ENCODE measurements around the gene MYH4.

Gene MYH4

DNA sequence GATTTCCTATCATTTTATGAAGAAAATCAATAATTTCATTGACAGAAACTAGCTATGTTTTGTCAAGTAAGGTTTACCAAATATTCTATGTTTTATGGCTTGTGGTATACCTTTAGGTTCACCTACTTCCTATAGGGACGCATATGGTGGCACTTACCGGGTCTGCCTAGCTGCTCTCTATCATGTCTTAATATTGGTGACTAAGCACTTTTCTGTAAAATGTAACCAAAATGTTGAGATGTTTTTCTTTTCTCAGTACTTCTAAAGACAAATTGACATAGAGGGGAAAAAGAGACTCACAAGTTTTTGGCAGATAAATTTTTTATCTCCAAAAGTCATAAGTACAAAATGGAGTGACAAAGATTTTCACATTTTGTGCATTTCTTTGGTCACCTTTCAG, 22.6 kb upstream of the MYH4 start:
- TF ChIP-seq, protein P1, sequence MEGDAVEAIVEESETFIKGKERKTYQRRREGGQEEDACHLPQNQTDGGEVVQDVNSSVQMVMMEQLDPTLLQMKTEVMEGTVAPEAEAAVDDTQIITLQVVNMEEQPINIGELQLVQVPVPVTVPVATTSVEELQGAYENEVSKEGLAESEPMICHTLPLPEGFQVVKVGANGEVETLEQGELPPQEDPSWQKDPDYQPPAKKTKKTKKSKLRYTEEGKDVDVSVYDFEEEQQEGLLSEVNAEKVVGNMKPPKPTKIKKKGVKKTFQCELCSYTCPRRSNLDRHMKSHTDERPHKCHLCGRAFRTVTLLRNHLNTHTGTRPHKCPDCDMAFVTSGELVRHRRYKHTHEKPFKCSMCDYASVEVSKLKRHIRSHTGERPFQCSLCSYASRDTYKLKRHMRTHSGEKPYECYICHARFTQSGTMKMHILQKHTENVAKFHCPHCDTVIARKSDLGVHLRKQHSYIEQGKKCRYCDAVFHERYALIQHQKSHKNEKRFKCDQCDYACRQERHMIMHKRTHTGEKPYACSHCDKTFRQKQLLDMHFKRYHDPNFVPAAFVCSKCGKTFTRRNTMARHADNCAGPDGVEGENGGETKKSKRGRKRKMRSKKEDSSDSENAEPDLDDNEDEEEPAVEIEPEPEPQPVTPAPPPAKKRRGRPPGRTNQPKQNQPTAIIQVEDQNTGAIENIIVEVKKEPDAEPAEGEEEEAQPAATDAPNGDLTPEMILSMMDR (IDR thresholded peaks at IDR 0.05; ENCODE audit: extremely low read depth, missing control alignments) = no peak

DNA sequence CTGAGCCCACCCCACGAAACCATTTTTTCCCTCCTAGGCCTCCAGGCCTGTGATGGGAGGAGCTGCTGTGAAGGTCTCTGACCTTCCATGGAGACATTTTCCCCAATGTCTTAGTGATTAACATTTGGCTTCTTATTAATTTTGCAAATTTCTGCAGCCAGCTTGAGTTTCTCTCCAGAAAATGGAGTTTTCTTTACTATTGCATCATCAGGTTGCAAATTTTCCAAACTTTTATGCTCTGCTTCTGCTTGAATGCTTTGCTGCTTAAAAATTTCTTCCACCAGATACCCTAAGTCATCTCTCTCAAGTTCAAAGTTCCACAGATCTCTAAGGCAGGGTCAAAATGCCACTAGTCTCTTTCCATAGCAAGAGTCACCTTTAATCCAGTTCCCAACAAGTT, 12.9 kb upstream of the MYH4 start:
- no peak for DNase-seq (ENCODE audit: low spot score)
- TF ChIP-seq, protein P1 (IDR thresholded peaks at IDR 0.05; ENCODE audit: extremely low read depth, missing control alignments) = no peak

More for the DNA sequence above, 22.6 kb upstream of the MYH4 start:
- no peak for DNase-seq (ENCODE audit: low spot score)

DNA sequence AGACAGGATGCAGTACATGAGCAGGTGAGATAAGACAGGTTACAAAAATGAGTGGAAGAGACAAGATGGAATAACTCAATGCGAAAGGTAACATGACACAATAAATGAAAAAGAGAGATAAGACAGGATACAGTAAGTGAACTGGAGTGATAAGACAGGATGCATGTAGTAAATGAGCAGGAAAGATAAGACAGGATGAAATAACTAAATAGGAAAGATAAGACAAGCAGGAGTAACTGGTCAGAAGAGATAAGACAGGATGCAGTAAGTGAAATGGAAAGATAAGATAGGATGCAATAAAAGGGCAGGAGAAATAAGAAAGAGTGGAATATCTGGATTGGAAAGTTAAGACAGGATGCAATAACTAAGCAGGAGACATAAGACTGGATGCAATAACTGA, 8.3 kb upstream of the MYH4 start:
- TF ChIP-seq, protein P1 (IDR thresholded peaks at IDR 0.05; ENCODE audit: extremely low read depth, missing control alignments) = no peak
- DNase-seq (ENCODE audit: low spot score) = no peak

DNA sequence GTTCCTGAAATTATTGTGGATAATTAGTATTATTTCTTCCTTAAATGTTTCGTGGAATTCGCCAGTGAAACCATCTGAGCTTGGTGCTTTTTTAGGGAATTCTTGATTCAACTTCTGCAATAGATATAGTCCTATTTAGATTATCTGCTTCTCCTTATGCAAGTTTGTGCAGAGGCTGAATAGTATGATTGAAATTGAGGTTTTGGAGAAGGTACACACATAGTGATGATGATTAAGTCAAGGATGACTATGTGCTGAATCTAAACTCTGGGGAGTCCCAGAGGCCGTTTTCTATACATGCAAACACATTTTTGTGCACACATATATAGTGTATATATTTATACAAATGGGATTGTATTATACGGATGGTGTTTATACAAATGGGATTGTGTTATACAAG, 5.2 kb upstream of the MYH4 start:
- TF ChIP-seq, protein P1 (IDR thresholded peaks at IDR 0.05; ENCODE audit: extremely low read depth, missing control alignments) = no peak
- no peak for DNase-seq (ENCODE audit: low spot score)

DNA sequence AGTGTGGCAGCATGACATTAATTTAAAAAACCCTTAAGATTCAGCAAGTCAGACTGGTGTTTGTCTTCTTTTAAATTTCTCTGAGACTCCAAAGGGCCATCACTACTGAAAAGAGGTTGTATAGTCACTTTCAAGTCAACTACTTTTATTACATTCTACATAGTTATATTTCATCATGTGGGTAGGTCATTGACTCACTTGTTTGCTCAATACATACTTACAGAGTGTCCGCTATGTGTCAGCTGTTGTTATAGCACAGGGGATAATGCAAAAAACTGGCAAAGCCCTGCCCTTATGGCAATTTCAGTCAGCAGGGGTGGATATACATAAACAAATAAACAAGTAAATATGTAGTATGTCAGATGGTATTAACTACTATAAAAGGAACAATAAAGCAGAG, 2.5 kb upstream of the MYH4 start:
- TF ChIP-seq, protein P1 (IDR thresholded peaks at IDR 0.05; ENCODE audit: extremely low read depth, missing control alignments) = no peak
- no peak for DNase-seq (ENCODE audit: low spot score)

DNA sequence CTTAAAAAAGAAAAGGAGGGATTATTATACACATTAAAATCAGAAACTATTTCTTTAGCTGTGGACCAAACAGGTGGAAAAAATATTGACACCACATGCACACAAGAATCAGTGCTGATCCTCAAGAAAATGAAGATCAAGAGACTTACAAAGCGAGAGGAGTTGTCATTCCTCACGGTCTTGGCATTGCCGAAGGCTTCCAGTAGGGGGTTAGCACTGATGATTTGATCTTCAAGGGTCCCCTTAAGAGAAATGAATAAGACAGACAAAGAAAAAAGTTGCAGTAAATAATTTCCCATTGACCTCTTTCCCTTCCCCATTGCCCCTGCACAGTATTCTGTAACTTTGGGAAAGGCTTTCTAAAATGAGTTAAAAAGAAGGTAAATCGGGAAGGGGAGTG, 6.0 kb downstream of the MYH4 start:
- DNase-seq (ENCODE audit: low spot score) = no peak
- TF ChIP-seq, protein P1 (IDR thresholded peaks at IDR 0.05; ENCODE audit: extremely low read depth, missing control alignments) = no peak

DNA sequence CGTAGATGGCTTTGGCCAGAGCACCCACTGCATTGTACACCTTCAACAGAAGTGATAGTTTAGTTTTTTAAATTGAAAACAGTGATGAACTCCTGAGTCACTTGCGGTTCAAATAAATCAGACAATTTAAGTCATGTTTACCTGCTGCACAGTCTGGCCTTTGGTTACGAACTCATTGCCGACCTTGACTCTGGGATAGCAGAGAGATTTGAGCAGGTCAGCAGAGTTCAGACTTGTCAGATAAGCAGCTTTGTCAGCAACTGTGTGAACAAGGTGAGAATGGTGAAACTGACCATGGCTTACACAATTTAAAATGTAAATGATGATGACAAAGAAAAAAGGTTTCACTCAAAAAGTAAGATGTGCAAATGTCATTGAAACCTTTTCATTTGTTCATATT, 9.3 kb downstream of the MYH4 start:
- TF ChIP-seq, protein P1 (IDR thresholded peaks at IDR 0.05; ENCODE audit: extremely low read depth, missing control alignments) = no peak
- DNase-seq (ENCODE audit: low spot score) = no peak
